ENCODE data around the gene KRT6B.
"Not testable (repeated sequence)": the region's sequence is repeated elsewhere in the genome, so short reads cannot be mapped to it uniquely, and the experiment has no call there.

GRCh38 chr12:52491495-52491894, 39.5 kb upstream of the KRT6B start:
- not testable (repeated sequence) for TF ChIP-seq CTCF, POLR2A (IDR thresholded peaks at IDR 0.05)
